HL-60 (cell line): Measurements from ENCODE around the gene CYP4A22.

Experiments
- GABPA ChIP-seq: IDR thresholded peaks from 2 replicates; pipeline ENCODE4 v1.6.1; 2012; ENCODE audit warnings: low read depth
- POLR2AphosphoS5 ChIP-seq: IDR thresholded peaks from 2 replicates; pipeline ENCODE4 v1.6.1; 2012; ENCODE audit warnings: low read depth
- SPI1 ChIP-seq: IDR thresholded peaks from 2 replicates; pipeline ENCODE4 v1.6.1; 2012; ENCODE audit warnings: low read depth, mild to moderate bottlenecking, borderline replicate concordance
- TF ChIP-seq, protein P1 (sequence below): IDR thresholded peaks from 2 replicates; pipeline ENCODE4 v1.6.1; 2012; ENCODE audit warnings: low read depth; ENCODE audit not compliant: insufficient replicate concordance
- TF ChIP-seq, protein P2 (sequence below): IDR thresholded peaks from one replicate; pipeline ENCODE4 v1.5.1; 2011; ENCODE audit warnings: low read length, control low read depth, inconsistent platforms; ENCODE audit not compliant: insufficient read depth

DNA sequence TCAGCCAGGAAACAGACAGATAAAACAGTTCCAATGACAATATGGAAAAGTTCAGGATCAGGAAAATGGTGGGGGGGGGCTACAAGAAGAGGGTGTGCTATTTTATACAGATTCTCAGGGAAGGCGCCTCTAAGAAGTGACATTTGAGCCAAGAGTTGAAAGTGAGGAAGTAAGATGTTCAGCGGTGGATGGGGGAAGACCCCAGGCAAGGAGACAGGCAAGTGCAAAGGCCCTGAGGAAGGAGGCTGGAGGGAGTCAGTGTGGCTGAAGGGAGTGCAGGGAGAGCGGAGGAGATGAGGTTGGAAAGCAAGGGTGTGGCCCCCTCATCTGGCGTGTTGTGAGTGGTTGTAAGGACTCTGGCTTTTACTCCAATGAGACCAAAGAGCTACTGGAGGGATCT, 61.0 kb downstream of the CYP4A22 start:
- TF ChIP-seq, protein P1, sequence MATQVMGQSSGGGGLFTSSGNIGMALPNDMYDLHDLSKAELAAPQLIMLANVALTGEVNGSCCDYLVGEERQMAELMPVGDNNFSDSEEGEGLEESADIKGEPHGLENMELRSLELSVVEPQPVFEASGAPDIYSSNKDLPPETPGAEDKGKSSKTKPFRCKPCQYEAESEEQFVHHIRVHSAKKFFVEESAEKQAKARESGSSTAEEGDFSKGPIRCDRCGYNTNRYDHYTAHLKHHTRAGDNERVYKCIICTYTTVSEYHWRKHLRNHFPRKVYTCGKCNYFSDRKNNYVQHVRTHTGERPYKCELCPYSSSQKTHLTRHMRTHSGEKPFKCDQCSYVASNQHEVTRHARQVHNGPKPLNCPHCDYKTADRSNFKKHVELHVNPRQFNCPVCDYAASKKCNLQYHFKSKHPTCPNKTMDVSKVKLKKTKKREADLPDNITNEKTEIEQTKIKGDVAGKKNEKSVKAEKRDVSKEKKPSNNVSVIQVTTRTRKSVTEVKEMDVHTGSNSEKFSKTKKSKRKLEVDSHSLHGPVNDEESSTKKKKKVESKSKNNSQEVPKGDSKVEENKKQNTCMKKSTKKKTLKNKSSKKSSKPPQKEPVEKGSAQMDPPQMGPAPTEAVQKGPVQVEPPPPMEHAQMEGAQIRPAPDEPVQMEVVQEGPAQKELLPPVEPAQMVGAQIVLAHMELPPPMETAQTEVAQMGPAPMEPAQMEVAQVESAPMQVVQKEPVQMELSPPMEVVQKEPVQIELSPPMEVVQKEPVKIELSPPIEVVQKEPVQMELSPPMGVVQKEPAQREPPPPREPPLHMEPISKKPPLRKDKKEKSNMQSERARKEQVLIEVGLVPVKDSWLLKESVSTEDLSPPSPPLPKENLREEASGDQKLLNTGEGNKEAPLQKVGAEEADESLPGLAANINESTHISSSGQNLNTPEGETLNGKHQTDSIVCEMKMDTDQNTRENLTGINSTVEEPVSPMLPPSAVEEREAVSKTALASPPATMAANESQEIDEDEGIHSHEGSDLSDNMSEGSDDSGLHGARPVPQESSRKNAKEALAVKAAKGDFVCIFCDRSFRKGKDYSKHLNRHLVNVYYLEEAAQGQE = no peak
- TF ChIP-seq, protein P2, sequence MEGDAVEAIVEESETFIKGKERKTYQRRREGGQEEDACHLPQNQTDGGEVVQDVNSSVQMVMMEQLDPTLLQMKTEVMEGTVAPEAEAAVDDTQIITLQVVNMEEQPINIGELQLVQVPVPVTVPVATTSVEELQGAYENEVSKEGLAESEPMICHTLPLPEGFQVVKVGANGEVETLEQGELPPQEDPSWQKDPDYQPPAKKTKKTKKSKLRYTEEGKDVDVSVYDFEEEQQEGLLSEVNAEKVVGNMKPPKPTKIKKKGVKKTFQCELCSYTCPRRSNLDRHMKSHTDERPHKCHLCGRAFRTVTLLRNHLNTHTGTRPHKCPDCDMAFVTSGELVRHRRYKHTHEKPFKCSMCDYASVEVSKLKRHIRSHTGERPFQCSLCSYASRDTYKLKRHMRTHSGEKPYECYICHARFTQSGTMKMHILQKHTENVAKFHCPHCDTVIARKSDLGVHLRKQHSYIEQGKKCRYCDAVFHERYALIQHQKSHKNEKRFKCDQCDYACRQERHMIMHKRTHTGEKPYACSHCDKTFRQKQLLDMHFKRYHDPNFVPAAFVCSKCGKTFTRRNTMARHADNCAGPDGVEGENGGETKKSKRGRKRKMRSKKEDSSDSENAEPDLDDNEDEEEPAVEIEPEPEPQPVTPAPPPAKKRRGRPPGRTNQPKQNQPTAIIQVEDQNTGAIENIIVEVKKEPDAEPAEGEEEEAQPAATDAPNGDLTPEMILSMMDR = no peak
- TF ChIP-seq SPI1 (no peak), POLR2AphosphoS5 (no peak), GABPA (no peak)
